WTC11 (cell line): ENCODE measurements around the gene NAMPT. TPM values are rescaled to one million over a fixed set of nuclear protein-coding genes. Genes with fewer than 3 reads are reported as not detected.

Experiments used
- ATAC-seq: fragments of 200-7000 bp; cut with Tn5 transposase; 2 replicates; pipeline ENCODE4 v1.10.0; 2021; ENCODE audit warnings: mild to moderate bottlenecking, moderate library complexity
- CTCF ChIA-PET: fragments of 300-600 bp; sonication (Branson Sonifier 250); formaldehyde crosslinking; loops from one replicate; lab custom pipeline; 2021; ENCODE audit warnings: antibody characterized with exemption; lab: Charles Lee
- POLR2A ChIA-PET: fragments of 350-600 bp; sonication (Branson Sonifier 250); formaldehyde crosslinking; loops from one replicate; lab custom pipeline; 2021; ENCODE audit warnings: antibody characterized with exemption; lab: Charles Lee
- DNase-seq: peaks from one replicate; pipeline ENCODE4 v3.0.0; 2021; ENCODE audit warnings: low spot score
- H3K27ac Mint-ChIP-seq: 2 replicates; pipeline ENCODE4 v1.8.0; 2021; ENCODE audit warnings: mixed read lengths
- H3K27me3 Mint-ChIP-seq: 2 replicates; pipeline ENCODE4 v1.8.0; 2021; ENCODE audit warnings: low read depth, mild to moderate bottlenecking, moderate library complexity, mixed read lengths
- H3K36me3 Mint-ChIP-seq: 2 replicates; pipeline ENCODE4 v1.8.0; 2021; ENCODE audit warnings: mixed read lengths
- H3K4me1 Mint-ChIP-seq: 2 replicates; pipeline ENCODE4 v1.8.0; 2022; ENCODE audit warnings: mixed read lengths
- H3K4me3 Mint-ChIP-seq: 2 replicates; pipeline ENCODE4 v1.8.0; 2021; ENCODE audit warnings: mild to moderate bottlenecking, moderate library complexity, mixed read lengths
- H3K9me3 Mint-ChIP-seq: 2 replicates; pipeline ENCODE4 v1.8.0; 2021; ENCODE audit warnings: mixed read lengths
- ARID4B ChIP-seq: sonication (generic); formaldehyde crosslinking; IDR thresholded peaks from 2 replicates; pipeline ENCODE4 v1.8.0; 2023; ENCODE audit warnings: missing genetic modification reagents, mild to moderate bottlenecking, borderline replicate concordance
- ATF2 ChIP-seq: sonication (generic); formaldehyde crosslinking; IDR thresholded peaks from 2 replicates; pipeline ENCODE4 v1.8.1; 2022; ENCODE audit warnings: low read depth, missing genetic modification reagents, borderline replicate concordance
- E2F1 ChIP-seq: sonication (generic); formaldehyde crosslinking; IDR thresholded peaks from 2 replicates; pipeline ENCODE4 v1.8.0; 2022; ENCODE audit warnings: mild to moderate bottlenecking, missing genetic modification reagents
- E2F4 ChIP-seq: sonication (generic); formaldehyde crosslinking; IDR thresholded peaks from 2 replicates; pipeline ENCODE4 v1.8.1; 2022; ENCODE audit warnings: low read depth, mild to moderate bottlenecking, moderate library complexity, missing genetic modification reagents, borderline replicate concordance
- ELF4 ChIP-seq: sonication (generic); formaldehyde crosslinking; IDR thresholded peaks from 2 replicates; pipeline ENCODE4 v1.8.1; 2022; ENCODE audit warnings: low read depth, mild to moderate bottlenecking, moderate library complexity, missing genetic modification reagents
- IRF2 ChIP-seq: sonication (generic); formaldehyde crosslinking; IDR thresholded peaks from 2 replicates; pipeline ENCODE4 v1.8.0; 2022; ENCODE audit warnings: low read depth, missing genetic modification reagents, borderline replicate concordance
- MAX ChIP-seq: sonication (generic); formaldehyde crosslinking; IDR thresholded peaks from 2 replicates; pipeline ENCODE4 v1.8.0; 2022; ENCODE audit warnings: mild to moderate bottlenecking, missing genetic modification reagents
- MXD4 ChIP-seq: fragments of 250-450 bp; sonication (Bioruptor Pico); IDR thresholded peaks from 2 replicates; pipeline ENCODE4 v1.8.0; 2021; ENCODE audit warnings: mild to moderate bottlenecking, moderate library complexity, borderline replicate concordance
- NFATC4 ChIP-seq: fragments of 250-450 bp; sonication (Bioruptor Pico); IDR thresholded peaks from 2 replicates; pipeline ENCODE4 v1.9.0; 2021; ENCODE audit warnings: mild to moderate bottlenecking
- NFYB ChIP-seq: sonication (generic); formaldehyde crosslinking; conservative IDR thresholded peaks from 2 replicates; pipeline ENCODE4 v1.8.0; 2022; ENCODE audit warnings: low read depth, missing genetic modification reagents
- PREB ChIP-seq: sonication (generic); formaldehyde crosslinking; IDR thresholded peaks from 2 replicates; pipeline ENCODE4 v1.8.1; 2022; ENCODE audit warnings: mild to moderate bottlenecking, missing genetic modification reagents, moderate library complexity, borderline replicate concordance
- PRRX2 ChIP-seq: fragments of 250-450 bp; sonication (Bioruptor Pico); IDR thresholded peaks from 2 replicates; pipeline ENCODE4 v1.8.0; 2021; ENCODE audit warnings: mild to moderate bottlenecking
- SMAD3 ChIP-seq: sonication (generic); formaldehyde crosslinking; IDR thresholded peaks from 2 replicates; pipeline ENCODE4 v1.8.0; 2022; ENCODE audit warnings: missing genetic modification reagents, mild to moderate bottlenecking, borderline replicate concordance
- USF1 ChIP-seq: sonication (generic); formaldehyde crosslinking; IDR thresholded peaks from 2 replicates; pipeline ENCODE4 v1.8.0; 2022; ENCODE audit warnings: mild to moderate bottlenecking, missing genetic modification reagents
- ZNF416 ChIP-seq: fragments of 250-450 bp; sonication (Bioruptor Pico); IDR thresholded peaks from 2 replicates; pipeline ENCODE4 v1.9.0; 2021; ENCODE audit warnings: mild to moderate bottlenecking, inconsistent platforms
- ZNF425 ChIP-seq: fragments of 250-450 bp; sonication (Bioruptor Pico); conservative IDR thresholded peaks from 2 replicates; pipeline ENCODE4 v1.9.0; 2021; ENCODE audit warnings: mild to moderate bottlenecking
- total RNA-seq: library from RNA; stranded (reverse); gene quantifications from 3 replicates; pipeline ENCODE4 v1.2.3, GENCODE V29; 2021

The NAMPT gene
- total RNA-seq, 1 experiment from 2014 or later: 99.1 TPM

- no peak for TF ChIP-seq SMAD3
- no peaks in the 10 kb centered on the region for H3K36me3 Mint-ChIP-seq
- DNase-seq: peak; percentile 69
These were observed 711 bp downstream of the NAMPT start for GRCh38 chr7:106283831-106284713.

GRCh38 chr7:106283501-106283830, 1.3 kb downstream of the NAMPT start:
- ChIA-PET CTCF (interaction anchor here (0.8 kb wide), 1 partner anchor 377 kb away, joined by 3 read pairs; no protein-coding TSS in a partner anchor), POLR2A (no interaction called here)
- no peaks in the 10 kb centered on the region for H3K9me3 Mint-ChIP-seq
- ATAC-seq: no peak
- H3K4me3 Mint-ChIP-seq: peak overlapping the region; percentile 94
- no peaks in the 10 kb centered on the region; the same call in 1 of the 2 replicates for H3K27me3 Mint-ChIP-seq
- peak overlapping the region; percentile 96 for H3K27ac Mint-ChIP-seq
- H3K4me1 Mint-ChIP-seq: peaks cover 50% of the 10 kb centered on the region
- TF ChIP-seq SMAD3: no peak
- no peak for TF ChIP-seq E2F1 (CRISPR knock-in tag)
- TF ChIP-seq ZNF425 (CRISPR knock-in tag): no peak
- no peak for TF ChIP-seq USF1 (CRISPR knock-in tag)
- no peak for DNase-seq
- no peaks in the 10 kb centered on the region for H3K36me3 Mint-ChIP-seq

More at GRCh38 chr7:106283831-106284713, 711 bp downstream of the NAMPT start:
- H3K4me3 Mint-ChIP-seq: peak overlapping the region; percentile 94
- H3K27me3 Mint-ChIP-seq: no peaks in the 10 kb centered on the region; the same call in 1 of the 2 replicates
- H3K27ac Mint-ChIP-seq: peak overlapping the region; percentile 96
- POLR2A ChIA-PET: interaction anchor here (0.5 to 1.3 kb wide), 4 partner anchors 14 to 960 kb away, joined by 3 to 5 read pairs (median 4); partner anchors contain the start of gene CCDC71L
- peaks cover 47% of the 10 kb centered on the region for H3K4me1 Mint-ChIP-seq
- H3K9me3 Mint-ChIP-seq: no peaks in the 10 kb centered on the region
- CTCF ChIA-PET: interaction anchor here (0.8 to 1.9 kb wide), 3 partner anchors 107 to 376 kb away, joined by 3 to 20 read pairs (median 8); no protein-coding TSS in a partner anchor
- peak; percentile 39 for ATAC-seq

- CTCF ChIA-PET: no interaction called here
- no peak overlapping the region for H3K27ac Mint-ChIP-seq
- no peaks in the 10 kb centered on the region for H3K9me3 Mint-ChIP-seq
- peak overlapping the region; percentile 94 for H3K4me3 Mint-ChIP-seq
- peaks cover 50% of the 10 kb centered on the region for H3K4me1 Mint-ChIP-seq
- DNase-seq: no peak
- no peaks in the 10 kb centered on the region; the same call in 1 of the 2 replicates for H3K27me3 Mint-ChIP-seq
- POLR2A ChIA-PET: no interaction called here
- H3K36me3 Mint-ChIP-seq: no peaks in the 10 kb centered on the region
- TF ChIP-seq E2F4 (CRISPR knock-in tag) (no peak), MXD4 (no peak), ZNF416 (no peak), SMAD3 (no peak), ARID4B (CRISPR knock-in tag) (no peak), NFYB (no peak), PREB (CRISPR knock-in tag) (no peak), IRF2 (no peak), MAX (CRISPR knock-in tag) (no peak), ATF2 (CRISPR knock-in tag) (no peak), ELF4 (CRISPR knock-in tag) (no peak), NFATC4 (CRISPR knock-in tag) (no peak), PRRX2 (CRISPR knock-in tag) (no peak)
- no peak for ATAC-seq
These were observed 1.9 kb downstream of the NAMPT start for GRCh38 chr7:106282852-106283251.
